Occipital lobe (tissue), 2 donors: ENCODE measurements around the gene RND1. TPM values are rescaled to one million over a fixed set of nuclear protein-coding genes. Genes with fewer than 3 reads are reported as not detected.
"Not testable (repeated sequence)": the region's sequence is repeated elsewhere in the genome, so short reads cannot be mapped to it uniquely, and the experiment has no call there.

Source experiments
- DNase-seq: peaks from one replicate; lab custom pipeline; 2025; lab: John Stamatoyannopoulos, UW
- total RNA-seq: library from RNA; depleted of rRNA; stranded (reverse); fragments of >200 nt; gene quantifications from one replicate; pipeline ENCODE4 v1.2.3, GENCODE V29; 2014

RND1 gene
- 22.9 TPM for total RNA-seq

GRCh38 chr12:48865281-48866051 is at the start of gene RND1:
RND1 (minus strand) TSS chr12:48865870; CDS start chr12:48865767, 103 bp downstream.
- DNase-seq, result peak; percentile 90

GRCh38 chr12:48910196-48910595 is 44.5 kb upstream of the RND1 start:
- DNase-seq, result no peak

GRCh38 chr12:48909698-48910097 is 44.0 kb upstream of the RND1 start:
- DNase-seq, result not testable (repeated sequence)

- DNase-seq, result no peak
Measured at GRCh38 chr12:48907245-48907644, 41.6 kb upstream of the RND1 start.

- DNase-seq, result peak; percentile 42
Measured at GRCh38 chr12:48903982-48904411, 38.3 kb upstream of the RND1 start.

GRCh38 chr12:48903363-48903981 is 37.8 kb upstream of the RND1 start:
- no peak for DNase-seq

GRCh38 chr12:48901278-48901677 is 35.6 kb upstream of the RND1 start:
- DNase-seq, result no peak

- no peak for DNase-seq
Measured at GRCh38 chr12:48899651-48900050, 34.0 kb upstream of the RND1 start.

GRCh38 chr12:48894271-48894670 is 28.6 kb upstream of the RND1 start:
- DNase-seq, result no peak

GRCh38 chr12:48890657-48891418 is 25.2 kb upstream of the RND1 start:
- peak; percentile 85 for DNase-seq

- DNase-seq, result peak; percentile 47
Measured at GRCh38 chr12:48889679-48890078, 24.0 kb upstream of the RND1 start.

GRCh38 chr12:48883305-48884161 is 17.9 kb upstream of the RND1 start:
- DNase-seq, result peak; percentile 37

- DNase-seq, result no peak
Measured at GRCh38 chr12:48882972-48883304, 17.3 kb upstream of the RND1 start.

GRCh38 chr12:48882315-48882687 is 16.6 kb upstream of the RND1 start:
- DNase-seq, result no peak

- DNase-seq, result no peak
Measured at GRCh38 chr12:48881686-48882314, 16.1 kb upstream of the RND1 start.

GRCh38 chr12:48880647-48881046 is 15.0 kb upstream of the RND1 start:
- DNase-seq, result no peak

- DNase-seq, result no peak
Measured at GRCh38 chr12:48878548-48878947, 12.9 kb upstream of the RND1 start.

GRCh38 chr12:48875944-48876515 is 10.4 kb upstream of the RND1 start:
- no peak for DNase-seq

GRCh38 chr12:48873534-48873933 is 7.9 kb upstream of the RND1 start:
- DNase-seq, result not testable (repeated sequence)

- DNase-seq, result no peak
Measured at GRCh38 chr12:48873096-48873495, 7.4 kb upstream of the RND1 start.

- DNase-seq, result no peak
Measured at GRCh38 chr12:48869191-48869590, 3.5 kb upstream of the RND1 start.
